Aorta (tissue), 5 donors: Measurements from ENCODE around the gene PHF14. TPM values are rescaled to one million over a fixed set of nuclear protein-coding genes. Genes with fewer than 3 reads are reported as not detected.

Experiments used
- ATAC-seq: fragments of 200-7000 bp; cut with Tn5 transposase; one replicate; pipeline ENCODE4 v1.9.1; 2022; ENCODE audit warnings: moderate library complexity; ENCODE audit not compliant: low FRiP score
- DNase-seq, 2 donors: peaks; one replicate each; pipeline ENCODE4 v3.0.0-alpha.2; 2020
- H3K27ac ChIP-seq, 2 donors: one replicate each; pipeline ENCODE4 v1.5.1; 2013; ENCODE audit warnings: low read length in 2 of 2, mild to moderate bottlenecking in 2 of 2, moderate library complexity in 2 of 2, control low read depth in 1 of 2, inconsistent platforms in 1 of 2, low read depth in 1 of 2
- H3K27me3 ChIP-seq, 2 donors: one replicate each; pipeline ENCODE4 v1.6.1; 2013; ENCODE audit warnings: control low read depth in 1 of 2, low read length in 1 of 2, mild to moderate bottlenecking in 1 of 2, moderate library complexity in 1 of 2; ENCODE audit not compliant: insufficient read depth in 2 of 2, control insufficient read depth in 1 of 2
- H3K36me3 ChIP-seq, 2 donors: one replicate each; pipeline ENCODE4 v1.6.1; 2013; ENCODE audit warnings: control low read depth in 1 of 2, low read length in 1 of 2, mild to moderate bottlenecking in 1 of 2; ENCODE audit not compliant: insufficient read depth in 2 of 2, control insufficient read depth in 1 of 2
- H3K4me1 ChIP-seq, 2 donors: one replicate each; pipeline ENCODE4 v1.6.1; 2013; ENCODE audit warnings: low read length in 2 of 2, control low read depth in 1 of 2, mild to moderate bottlenecking in 1 of 2, moderate library complexity in 1 of 2; ENCODE audit not compliant: insufficient read depth in 2 of 2, control insufficient read depth in 1 of 2
- H3K4me3 ChIP-seq, 2 donors: one replicate each; pipeline ENCODE4 v1.5.1; 2013; ENCODE audit warnings: low read length in 2 of 2, control low read depth in 1 of 2, mild to moderate bottlenecking in 1 of 2
- H3K9me3 ChIP-seq: one replicate; pipeline ENCODE4 v1.6.1; 2013; ENCODE audit warnings: mild to moderate bottlenecking, low read length; ENCODE audit not compliant: control insufficient read depth
- WGBS, 2 donors: extraction: QIAGEN DNeasy Blood & Tissue Kit; methylation state at CpG; one replicate each; pipeline ENCODE4 v1.1.7; 2013; 5-methylcytosine and 5-hydroxymethylcytosine counted together
- intact Hi-C, 2 donors: fragments of 100-400 bp; cut with DNase I; formaldehyde crosslinking; loops; one replicate each; pipeline versions ENCODE4 v1.14.2 to v1.15.0; 2022
- polyA plus RNA-seq, 2 donors: library from polyadenylated mRNA; stranded (reverse); fragments of 200-250 nt; gene quantifications; one replicate each; pipeline ENCODE4 v1.2.3, GENCODE V29; 2013
- total RNA-seq, 2 donors: library from RNA; stranded (reverse); fragmentation: NEBNext Ultra II Directional; extraction: Animal tissue kit (Norgen Biotek cat#: 25700); gene quantifications; one replicate each; pipeline ENCODE4 v1.2.1, GENCODE V29; 2021
- donor health status: healthy with polysubstance abuse.
- donor health status: Bipolar disorder and iron deficiency.
- donor health status: DM: no; HTN: no; CAD: no.
- donor health status: DM: no; HTN: no; CAD: no.
- donor health status: DM: yes; HTN: yes; CAD: no.

PHF14 gene
- total and polyA plus RNA-seq, 4 donors = 16.2 to 51.8 (median 36.7) TPM

- Histone ChIP-seq H3K27ac (no peak overlapping the region), H3K36me3 (no peaks in the 10 kb centered on the region), H3K4me1 (no peaks in the 10 kb centered on the region), H3K4me3 (no peak overlapping the region), H3K9me3 (no peaks in the 10 kb centered on the region), H3K27me3 (no peaks in the 10 kb centered on the region)
- intact Hi-C loops = no loop called here
- DNase-seq (no peak), ATAC-seq (no peak)
- 50 to 53% methylated on average over 1 of the region's 1 CpG for WGBS, 2 donors
These were observed 159.8 kb downstream of the PHF14 start for GRCh38 chr7:11133436-11133959.

DNA sequence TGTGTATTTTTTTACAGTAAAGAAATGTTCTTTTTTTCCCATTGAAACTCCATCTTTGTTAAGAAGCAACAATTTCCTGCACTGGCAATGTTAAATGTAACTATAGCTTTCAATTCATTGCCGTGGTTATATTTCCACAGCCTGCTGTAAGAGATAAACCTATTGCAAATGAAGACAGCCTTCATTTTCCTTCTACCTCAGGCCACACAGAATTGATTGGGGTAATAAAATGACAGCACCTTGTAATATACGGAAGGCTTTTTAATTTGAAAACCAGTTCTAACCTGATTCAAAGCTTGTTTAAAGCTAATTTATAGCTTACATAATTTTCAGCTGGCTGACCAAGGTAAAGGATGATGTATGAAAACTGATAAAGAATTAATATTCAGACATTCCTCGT lies 161.9 kb downstream of the PHF14 start:
- Histone ChIP-seq H3K4me3 (no peak overlapping the region), H3K4me1 (no peaks in the 10 kb centered on the region), H3K27me3 (no peaks in the 10 kb centered on the region), H3K9me3 (no peaks in the 10 kb centered on the region), H3K36me3 (no peaks in the 10 kb centered on the region), H3K27ac (no peak overlapping the region)
- 90 to 95% methylated on average over 3 of the region's 3 CpGs for WGBS, 2 donors
- intact Hi-C loops = no loop called here
- DNase-seq = no peak
- no peak for ATAC-seq

GRCh38 chr7:11141541-11141940 lies 167.9 kb downstream of the PHF14 start:
- DNase-seq (no peak), ATAC-seq (no peak)
- no peaks in the 10 kb centered on the region for H3K27me3 ChIP-seq
- no peaks in the 10 kb centered on the region for H3K9me3 ChIP-seq
- H3K27ac ChIP-seq = no peak overlapping the region
- 88 to 89% methylated on average over 3 of the region's 3 CpGs for WGBS, 2 donors
- no peaks in the 10 kb centered on the region for H3K4me1 ChIP-seq
- intact Hi-C loops = no loop called here
- H3K4me3 ChIP-seq = no peak overlapping the region
- H3K36me3 ChIP-seq = no peaks in the 10 kb centered on the region

- 95 to 98% methylated on average over 4 of the region's 4 CpGs for WGBS, 2 donors
- Histone ChIP-seq H3K36me3 (no peaks in the 10 kb centered on the region), H3K27ac (no peak overlapping the region), H3K4me1 (peaks cover 0 to 1% of the 10 kb centered on the region in 2 donors), H3K4me3 (no peak overlapping the region), H3K27me3 (no peaks in the 10 kb centered on the region), H3K9me3 (no peaks in the 10 kb centered on the region)
- ATAC-seq = no peak
- DNase-seq = no peak
- intact Hi-C loops = no loop called here
These were observed 180.0 kb downstream of the PHF14 start for GRCh38 chr7:11153694-11154093.

DNA sequence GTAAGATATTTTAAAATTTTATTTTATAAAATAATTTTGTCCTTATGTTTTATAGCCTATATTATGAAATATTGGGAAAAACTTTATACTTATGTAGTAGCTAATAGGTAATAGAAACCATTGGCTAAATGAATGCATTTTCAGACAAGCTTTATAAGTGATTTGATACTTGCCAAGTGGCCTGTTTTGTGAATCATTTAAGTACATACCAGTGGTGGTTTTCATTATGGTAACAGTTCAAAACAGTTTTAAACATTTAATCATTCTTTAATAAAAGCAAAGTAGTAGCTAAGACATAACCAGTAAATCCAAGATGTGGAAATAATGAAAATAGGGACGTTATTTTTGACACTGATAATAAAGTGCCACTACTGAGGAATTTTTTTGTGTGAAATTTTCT lies 182.2 kb downstream of the PHF14 start:
- H3K36me3 ChIP-seq = no peaks in the 10 kb centered on the region
- intact Hi-C loops = no loop called here
- H3K4me3 ChIP-seq = no peak overlapping the region
- no peaks in the 10 kb centered on the region for H3K27me3 ChIP-seq
- DNase-seq = no peak
- no peaks in the 10 kb centered on the region for H3K9me3 ChIP-seq
- H3K4me1 ChIP-seq = peaks cover 0 to 1% of the 10 kb centered on the region in 2 donors
- no peak for ATAC-seq
- H3K27ac ChIP-seq = no peak overlapping the region
- WGBS, 2 donors = 49 to 61% methylated on average over 1 of the region's 1 CpG

- no peaks in the 10 kb centered on the region for H3K36me3 ChIP-seq
- H3K4me1 ChIP-seq = no peaks in the 10 kb centered on the region
- no peak overlapping the region for H3K4me3 ChIP-seq
- WGBS, 2 donors = 94 to 96% methylated on average over 1 of the region's 1 CpG
- no peak for ATAC-seq
- DNase-seq = no peak
- no peak overlapping the region for H3K27ac ChIP-seq
- H3K9me3 ChIP-seq = no peaks in the 10 kb centered on the region
- intact Hi-C loops = no loop called here
- no peaks in the 10 kb centered on the region for H3K27me3 ChIP-seq
These were observed 187.8 kb downstream of the PHF14 start for GRCh38 chr7:11161499-11161898.

DNA sequence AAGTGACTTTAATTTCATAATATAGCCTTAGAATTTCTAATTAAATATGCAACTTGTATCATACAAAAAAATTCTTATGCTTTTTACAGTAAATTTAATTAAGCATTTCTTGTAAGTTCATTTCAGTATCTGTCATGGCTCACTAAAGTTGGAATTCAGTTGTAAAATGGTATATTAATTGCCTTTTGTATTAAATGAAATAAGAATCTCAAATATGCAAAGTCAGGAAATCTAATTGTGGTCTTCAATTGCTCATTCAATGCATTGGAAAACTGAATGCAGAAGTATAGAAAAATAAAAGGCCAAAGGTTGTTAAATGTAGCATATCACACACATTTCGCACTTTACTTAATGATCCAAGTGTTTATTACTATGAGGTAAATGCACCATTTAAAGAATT lies 189.5 kb downstream of the PHF14 start:
- intact Hi-C loops = no loop called here

DNA sequence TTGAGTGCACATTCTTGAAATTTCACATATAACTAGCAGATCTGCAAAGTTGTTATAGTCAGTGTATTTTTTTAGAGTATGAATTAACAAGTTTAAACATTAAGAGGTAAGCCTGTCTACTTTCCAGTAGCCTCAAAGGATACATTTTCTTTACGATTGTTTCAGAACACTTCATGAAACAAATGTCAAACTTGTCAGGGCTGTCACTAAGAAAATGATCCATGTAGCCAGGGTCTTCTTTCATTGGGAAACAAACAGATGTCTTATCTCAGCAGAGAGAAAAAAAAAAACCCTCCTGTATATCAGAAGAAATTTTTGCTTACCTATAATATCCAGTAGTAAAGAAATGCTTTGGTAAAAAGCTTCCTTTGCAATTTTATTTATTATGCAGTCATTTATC lies 192.4 kb downstream of the PHF14 start:
- Histone ChIP-seq H3K27ac (no peak overlapping the region), H3K4me3 (no peak overlapping the region), H3K27me3 (no peaks in the 10 kb centered on the region), H3K9me3 (no peaks in the 10 kb centered on the region), H3K4me1 (no peaks in the 10 kb centered on the region), H3K36me3 (no peaks in the 10 kb centered on the region)
- intact Hi-C loops = no loop called here
- WGBS, 2 donors = 90 to 94% methylated on average over 1 of the region's 1 CpG
- DNase-seq (no peak), ATAC-seq (no peak)

More for the DNA sequence above, 189.5 kb downstream of the PHF14 start:
- no peak for ATAC-seq
- H3K4me3 ChIP-seq = no peak overlapping the region
- no peaks in the 10 kb centered on the region for H3K4me1 ChIP-seq
- H3K27ac ChIP-seq = no peak overlapping the region
- no peaks in the 10 kb centered on the region for H3K27me3 ChIP-seq
- H3K36me3 ChIP-seq = no peaks in the 10 kb centered on the region
- DNase-seq = no peak
- 100% methylated on average over 1 of the region's 1 CpG for WGBS, 2 donors
- no peaks in the 10 kb centered on the region for H3K9me3 ChIP-seq

- intact Hi-C loops = no loop called here
- no peaks in the 10 kb centered on the region for H3K9me3 ChIP-seq
- DNase-seq (no peak), ATAC-seq (no peak)
- no peaks in the 10 kb centered on the region for H3K4me1 ChIP-seq
- no peaks in the 10 kb centered on the region for H3K36me3 ChIP-seq
- no peak overlapping the region for H3K27ac ChIP-seq
- WGBS, 2 donors = 72 to 75% methylated on average over 1 of the region's 1 CpG
- H3K4me3 ChIP-seq = no peak overlapping the region
- H3K27me3 ChIP-seq = no peaks in the 10 kb centered on the region
These were observed 195.0 kb downstream of the PHF14 start for GRCh38 chr7:11168650-11169170.
